IMR-90 (cell line): Measurements from ENCODE around the gene INO80.

ENCODE experiments used
- CEBPB ChIP-seq: IDR thresholded peaks from 2 replicates; pipeline ENCODE4 v1.6.1; 2012; ENCODE audit warnings: low read depth, low read length, improper control_type of control experiment
- CTCF ChIP-seq: conservative IDR thresholded peaks from 2 replicates; pipeline ENCODE4 v1.5.1; 2012; ENCODE audit warnings: mild to moderate bottlenecking, low read depth, low read length, improper control_type of control experiment
- MAFK ChIP-seq: IDR thresholded peaks from 2 replicates; pipeline ENCODE4 v1.6.1; 2012; ENCODE audit warnings: low read depth, low read length, improper control_type of control experiment
- MAZ ChIP-seq: IDR thresholded peaks from 2 replicates; pipeline ENCODE4 v1.6.1; 2012; ENCODE audit warnings: low read depth, mild to moderate bottlenecking, low read length, improper control_type of control experiment, moderate library complexity, borderline replicate concordance
- POLR2A ChIP-seq: IDR thresholded peaks from 2 replicates; pipeline ENCODE4 v1.6.1; 2012; ENCODE audit warnings: mild to moderate bottlenecking, low read depth, low read length
- RAD21 ChIP-seq: IDR thresholded peaks from 2 replicates; pipeline ENCODE4 v1.6.1; 2012; ENCODE audit warnings: low read length, improper control_type of control experiment
- RFX5 ChIP-seq: IDR thresholded peaks from 2 replicates; pipeline ENCODE4 v1.8.0; 2012; ENCODE audit warnings: low read depth, mild to moderate bottlenecking, low read length, moderate library complexity
- SMC3 ChIP-seq: fragments of 150-350 bp; IDR thresholded peaks from 2 replicates; pipeline ENCODE4 v1.6.1; 2016; ENCODE audit warnings: low read depth, mild to moderate bottlenecking, antibody characterized with exemption, low read length, moderate library complexity
- USF2 ChIP-seq: fragments of 150-350 bp; IDR thresholded peaks from 2 replicates; pipeline ENCODE4 v1.6.1; 2017; ENCODE audit warnings: mild to moderate bottlenecking, antibody characterized with exemption, low read length, low read depth

- TF ChIP-seq USF2 (no peak), CTCF (no peak), RAD21 (no peak), POLR2A (no peak), SMC3 (no peak), RFX5 (no peak), CEBPB (no peak), MAZ (no peak), MAFK (no peak)
These were observed 163.7 kb downstream of the INO80 start for GRCh38 chr15:40952301-40952900.
